PC-3 (cell line): ENCODE results near the gene TMPRSS13. TPM values are rescaled to one million over a fixed set of nuclear protein-coding genes. Genes with fewer than 3 reads are reported as not detected.
A peak's percentile ranks its signal among the peaks of the same experiment; 100 is the strongest.

Experiments used
- ATAC-seq: fragments of 200-7000 bp; cut with Tn5 transposase; 2 replicates; pipeline ENCODE4 v1.9.1; 2020; ENCODE audit warnings: mild to moderate bottlenecking, moderate library complexity
- BruUV-seq: library from RNA; stranded (reverse); fragments of 400-500 nt; replicated peaks from 2 replicates; lab custom pipeline; 2021; lab: Mats Ljungman, UMichigan
- CTCF ChIA-PET: fragments of 300-600 bp; sonication (Branson Sonifier 250); formaldehyde crosslinking; loops from one replicate; lab custom pipeline; 2022; ENCODE audit warnings: antibody characterized with exemption; lab: Charles Lee
- POLR2A ChIA-PET: fragments of 300-600 bp; sonication (Branson Sonifier 250); formaldehyde crosslinking; loops from one replicate; lab custom pipeline; 2022; ENCODE audit warnings: antibody characterized with exemption; ENCODE audit not compliant: unreplicated experiment; lab: Charles Lee
- DNase-seq: peaks from one replicate; pipeline ENCODE4 v3.0.0-alpha.2; 2015
- H2AFZ ChIP-seq: fragments of 300-600 bp; sonication (generic); 2 replicates; pipeline ENCODE4 v1.6.0; 2016; ENCODE audit warnings: antibody characterized with exemption, low read length
- H3F3A ChIP-seq: fragments of 300-600 bp; sonication (generic); one replicate; pipeline ENCODE4 v1.6.0; 2017; ENCODE audit warnings: antibody characterized with exemption, low read length, control low read depth, mild to moderate bottlenecking; ENCODE audit not compliant: unreplicated experiment
- H3K27ac ChIP-seq: fragments of 300-600 bp; sonication (generic); 2 replicates; pipeline ENCODE4 v1.5.1; 2016; ENCODE audit warnings: mild to moderate bottlenecking, low read length
- H3K27me3 ChIP-seq: fragments of 300-600 bp; sonication (generic); 2 replicates; pipeline ENCODE4 v1.6.1; 2016; ENCODE audit warnings: low read length, mixed read lengths
- H3K36me3 ChIP-seq: fragments of 300-600 bp; sonication (generic); 2 replicates; pipeline ENCODE4 v1.6.1; 2016; ENCODE audit warnings: low read depth, mixed run types, low read length, mixed read lengths
- H3K4me1 ChIP-seq: fragments of 300-600 bp; sonication (generic); 2 replicates; pipeline ENCODE4 v1.5.1; 2016; ENCODE audit warnings: low read length; ENCODE audit not compliant: insufficient read depth
- H3K4me2 ChIP-seq: fragments of 300-600 bp; sonication (generic); 2 replicates; pipeline ENCODE4 v1.6.0; 2016; ENCODE audit warnings: low read length
- H3K4me3 ChIP-seq: fragments of 300-600 bp; sonication (generic); 2 replicates; pipeline ENCODE4 v1.5.1; 2016; ENCODE audit warnings: mild to moderate bottlenecking, low read length, mixed read lengths
- H3K79me2 ChIP-seq: fragments of 300-600 bp; sonication (generic); 2 replicates; pipeline ENCODE4 v1.6.1; 2017; ENCODE audit warnings: low read length, mixed read lengths
- H3K9ac ChIP-seq: fragments of 300-600 bp; sonication (generic); 2 replicates; pipeline ENCODE4 v1.6.0; 2016; ENCODE audit warnings: mild to moderate bottlenecking, low read length
- H3K9me2 ChIP-seq: fragments of 300-600 bp; sonication (generic); replicated peaks from 2 replicates; pipeline ENCODE4 v1.6.1; 2016; ENCODE audit warnings: mixed run types, low read length, mixed read lengths
- H3K9me3 ChIP-seq: fragments of 300-600 bp; sonication (generic); 2 replicates; pipeline ENCODE4 v1.6.1; 2016; ENCODE audit warnings: low read length, mixed read lengths
- H4K20me1 ChIP-seq: fragments of 300-600 bp; sonication (generic); 2 replicates; pipeline ENCODE4 v1.6.1; 2016; ENCODE audit warnings: low read length, mixed read lengths
- CTCF ChIP-seq: fragments of 300-600 bp; sonication (generic); conservative IDR thresholded peaks from 2 replicates; pipeline ENCODE4 v1.5.1; 2017; ENCODE audit warnings: antibody characterized with exemption, low read depth, mild to moderate bottlenecking, low read length
- EZH2 ChIP-seq: fragments of 300-600 bp; sonication (generic); IDR thresholded peaks from one replicate; pipeline ENCODE4 v1.6.1; 2017; ENCODE audit warnings: antibody characterized with exemption, mild to moderate bottlenecking, low read length; ENCODE audit not compliant: unreplicated experiment
- EZH2phosphoT487 ChIP-seq: fragments of 300-600 bp; sonication (generic); IDR thresholded peaks from 2 replicates; pipeline ENCODE4 v1.6.1; 2018; ENCODE audit warnings: mild to moderate bottlenecking, antibody characterized with exemption, low read length, borderline replicate concordance
- intact Hi-C: fragments of 100-400 bp; cut with micrococcal nuclease; formaldehyde crosslinking; loops from 2 replicates; pipeline ENCODE4 v1.9.0; 2023
- total RNA-seq: library from RNA; depleted of rRNA; stranded (reverse); fragments of >200 nt; gene quantifications from 2 replicates; pipeline ENCODE4 v1.2.3, GENCODE V29; 2014

TMPRSS13 gene
- total RNA-seq, 1 experiment from 2014 or later, result 2.9 TPM

- DNase-seq, result peak; percentile 37
- no TSS peak for BruUV-seq
- Histone ChIP-seq H3K9ac (no peak overlapping the region), H3K27me3 (peaks cover 68% of the 10 kb centered on the region), H3K4me3 (no peak overlapping the region), H3F3A (no peaks in the 10 kb centered on the region), H3K4me2 (no peak overlapping the region), H4K20me1 (no peaks in the 10 kb centered on the region), H3K9me2 (no peaks in the 10 kb centered on the region), H3K4me1 (no peaks in the 10 kb centered on the region; the same call in 1 of the 2 replicates), H2AFZ (no peak overlapping the region), H3K79me2 (no peaks in the 10 kb centered on the region), H3K36me3 (no peaks in the 10 kb centered on the region), H3K9me3 (no peaks in the 10 kb centered on the region), H3K27ac (no peak overlapping the region)
- TF ChIP-seq CTCF (no peak), EZH2phosphoT487 (no peak), EZH2 (no peak)
- ATAC-seq, result no peak
- ChIA-PET CTCF (no interaction called here), POLR2A (interaction anchor here (0.5 kb wide), 1 partner anchor 59 kb away, joined by 8 read pairs; no protein-coding TSS in a partner anchor)
- intact Hi-C loops, result no loop called here
These were observed 43.7 kb upstream of the TMPRSS13 start for GRCh38 chr11:117972629-117973502.

- Histone ChIP-seq H3K4me3 (no peak overlapping the region), H2AFZ (no peak overlapping the region), H3K4me2 (no peak overlapping the region), H3K79me2 (no peaks in the 10 kb centered on the region), H3K27ac (no peak overlapping the region), H4K20me1 (no peaks in the 10 kb centered on the region), H3K4me1 (no peaks in the 10 kb centered on the region; the same call in 1 of the 2 replicates), H3K9me2 (no peaks in the 10 kb centered on the region), H3K27me3 (peaks cover 68% of the 10 kb centered on the region), H3F3A (no peaks in the 10 kb centered on the region), H3K36me3 (no peaks in the 10 kb centered on the region), H3K9ac (no peak overlapping the region), H3K9me3 (no peaks in the 10 kb centered on the region)
- CTCF ChIA-PET, result no interaction called here
- intact Hi-C loops, result no loop called here
- DNase-seq, result no peak
- TF ChIP-seq CTCF, result no peak
- TF ChIP-seq EZH2phosphoT487, result no peak
- TF ChIP-seq EZH2, result no peak
- no TSS peak for BruUV-seq
- POLR2A ChIA-PET, result no interaction called here
- ATAC-seq, result no peak
These were observed 42.8 kb upstream of the TMPRSS13 start for GRCh38 chr11:117972044-117972443.
